Liver (tissue), 9 donors: ENCODE results near the gene DLGAP4. TPM values are rescaled to one million over a fixed set of nuclear protein-coding genes. Genes with fewer than 3 reads are reported as not detected.

Experiments
- DNase-seq: peaks from one replicate; pipeline ENCODE4 v3.0.0-alpha.2; 2017; ENCODE audit warnings: low spot score
- H3K27ac ChIP-seq, 2 donors: one replicate each; pipeline ENCODE4 v1.7.0; 2013; ENCODE audit warnings: inconsistent platforms in 2 of 2, low read length in 2 of 2, control low read depth in 1 of 2, low read depth in 1 of 2, mild to moderate bottlenecking in 1 of 2
- H3K27me3 ChIP-seq, 4 donors: one replicate each; pipeline versions ENCODE4 v1.6.1 to v1.7.0; 2013; ENCODE audit warnings: low read length in 3 of 4, inconsistent platforms in 1 of 4, mild to moderate bottlenecking in 1 of 4, moderate library complexity in 1 of 4; ENCODE audit not compliant: control insufficient read depth in 4 of 4, insufficient read depth in 4 of 4
- H3K36me3 ChIP-seq, 4 donors: one replicate each; pipeline versions ENCODE4 v1.6.1 to v1.7.0; 2013; ENCODE audit warnings: low read length in 3 of 4, mild to moderate bottlenecking in 3 of 4, low read depth in 1 of 4, moderate library complexity in 1 of 4; ENCODE audit not compliant: control insufficient read depth in 4 of 4, insufficient read depth in 3 of 4
- H3K4me1 ChIP-seq, 4 donors: one replicate each; pipeline versions ENCODE4 v1.6.1 to v1.7.0; 2013; ENCODE audit warnings: low read length in 3 of 4, mild to moderate bottlenecking in 3 of 4, moderate library complexity in 1 of 4; ENCODE audit not compliant: control insufficient read depth in 4 of 4, insufficient read depth in 4 of 4
- H3K4me3 ChIP-seq, 3 donors: one replicate each; pipeline versions ENCODE4 v1.6.1 to v1.7.0; 2013; ENCODE audit warnings: low read length in 3 of 3, control low read depth in 1 of 3, low read depth in 1 of 3, mild to moderate bottlenecking in 1 of 3
- H3K9ac ChIP-seq, 2 donors: one replicate each; pipeline ENCODE4 v1.7.0; 2013; ENCODE audit warnings: low read length in 2 of 2, mild to moderate bottlenecking in 2 of 2, moderate library complexity in 2 of 2, control low read depth in 1 of 2, low read depth in 1 of 2
- H3K9me3 ChIP-seq, 4 donors: one replicate each; pipeline versions ENCODE4 v1.6.1 to v1.7.0; 2013; ENCODE audit warnings: low read length in 3 of 4; ENCODE audit not compliant: control insufficient read depth in 4 of 4
- EGR1 ChIP-seq, 2 donors: IDR thresholded peaks; 2 replicates each; pipeline ENCODE4 v1.6.1; 2016 to 2018; ENCODE audit warnings: antibody characterized with exemption in 2 of 2, low read depth in 2 of 2
- GABPA ChIP-seq, 2 donors: IDR thresholded peaks in 1 of 2; conservative IDR thresholded peaks in 1 of 2; 2 replicates each; pipeline ENCODE4 v1.6.1; 2016; ENCODE audit warnings: antibody characterized with exemption in 2 of 2, mild to moderate bottlenecking in 1 of 2, moderate library complexity in 1 of 2
- HNF4A ChIP-seq, 2 donors: conservative IDR thresholded peaks; 2 replicates each; pipeline ENCODE4 v1.6.1; 2016; ENCODE audit warnings: antibody characterized with exemption in 2 of 2, mild to moderate bottlenecking in 2 of 2
- HNF4G ChIP-seq: IDR thresholded peaks from 2 replicates; pipeline ENCODE4 v1.6.1; 2016; ENCODE audit warnings: antibody characterized with exemption
- NR2F2 ChIP-seq: IDR thresholded peaks from 2 replicates; pipeline ENCODE4 v1.6.1; 2016; ENCODE audit warnings: antibody characterized with exemption
- RAD21 ChIP-seq, 2 donors: IDR thresholded peaks; 2 replicates each; pipeline ENCODE4 v1.6.1; 2016; ENCODE audit warnings: antibody characterized with exemption in 2 of 2, mild to moderate bottlenecking in 2 of 2
- SP1 ChIP-seq: IDR thresholded peaks from 2 replicates; pipeline ENCODE4 v1.6.1; 2018; ENCODE audit warnings: antibody characterized with exemption, mild to moderate bottlenecking
- TAF1 ChIP-seq: conservative IDR thresholded peaks from 2 replicates; pipeline ENCODE4 v1.6.1; 2016; ENCODE audit warnings: antibody characterized with exemption, mild to moderate bottlenecking
- WGBS: extraction: QIAGEN DNeasy Blood & Tissue Kit; methylation state at CpG from one replicate; pipeline ENCODE4 v1.1.7; 2013; 5-methylcytosine and 5-hydroxymethylcytosine counted together
- polyA plus RNA-seq, 2 donors: library from polyadenylated mRNA; stranded (reverse) in 1 of 2; unstranded in 1 of 2; fragments of 200-250 nt in 1 of 2; fragments of >200 nt in 1 of 2; fragmentation: Nextera tagmentation in 1 of 2; extraction: Ambion mirVana in 1 of 2; gene quantifications; one replicate each; pipeline versions ENCODE4 v1.2.1 to v1.2.3, GENCODE V29; 2013 to 2015
- total RNA-seq, 2 donors: library from RNA; depleted of rRNA; stranded (reverse); fragments of >200 nt; gene quantifications; one replicate each; pipeline ENCODE4 v1.2.3, GENCODE V29; 2014
- TF ChIP-seq, protein P1 (sequence below): IDR thresholded peaks from 2 replicates; pipeline ENCODE4 v1.6.1; 2016; ENCODE audit warnings: antibody characterized with exemption
- TF ChIP-seq, protein P2 (sequence below): IDR thresholded peaks from 2 replicates; pipeline ENCODE4 v1.6.1; 2016; ENCODE audit warnings: antibody characterized with exemption
- TF ChIP-seq, protein P3 (sequence below): fragments of 150-350 bp; IDR thresholded peaks from 2 replicates; pipeline ENCODE4 v1.5.1; 2017; ENCODE audit warnings: improper control_type of control experiment, low read depth, low read length; ENCODE audit not compliant: missing input control
- TF ChIP-seq, protein P4 (sequence below): IDR thresholded peaks from 2 replicates; pipeline ENCODE4 v1.6.1; 2016; ENCODE audit warnings: antibody characterized with exemption, mild to moderate bottlenecking
- donor health status: healthy.
- donor health status: healthy.
- donor health status: healthy.
- donor health status: healthy.
- donor health status: healthy.

The DLGAP4 gene
- total and polyA plus RNA-seq, 4 donors: 2.9 to 18.7 (median 11.2) TPM

DNA sequence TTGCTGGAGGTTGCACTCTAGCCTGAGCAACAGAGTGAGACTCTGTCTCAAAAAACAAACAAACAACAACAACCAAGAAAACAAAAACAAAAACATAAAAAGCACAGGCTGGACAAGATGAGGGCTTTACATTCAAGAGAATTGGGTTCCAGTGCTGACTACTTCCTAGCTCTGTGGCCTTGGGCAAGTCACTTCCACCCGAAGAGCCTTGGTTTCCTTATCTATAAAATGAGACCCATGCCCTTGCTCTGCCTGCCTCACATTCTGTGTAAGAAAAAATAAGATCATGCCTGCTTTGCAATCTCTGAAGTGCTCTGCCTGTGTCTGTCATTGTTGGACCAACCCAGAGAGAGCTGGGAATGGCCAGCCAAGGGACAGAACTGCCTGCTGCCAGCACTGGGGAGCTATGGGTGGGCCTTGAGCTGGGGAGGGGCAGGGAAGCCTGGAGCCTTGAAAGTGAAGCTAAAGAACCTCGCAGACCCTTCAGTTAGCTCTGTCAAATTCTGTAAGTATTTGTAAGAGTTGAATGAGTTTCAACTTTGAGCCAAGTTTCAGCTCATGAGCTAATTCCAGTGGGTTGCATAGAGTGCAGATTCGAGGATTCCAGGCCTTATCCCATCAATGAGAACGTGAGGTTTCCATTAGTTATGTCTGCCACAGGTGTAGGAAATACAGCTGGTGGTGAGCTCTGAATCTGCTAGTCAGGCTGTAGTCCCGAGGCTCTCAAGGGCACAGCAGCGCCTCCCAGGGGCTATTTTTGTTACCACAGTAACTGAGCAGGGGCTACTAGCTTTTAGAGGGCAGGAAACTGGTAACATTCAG, 93.2 kb downstream of the DLGAP4 start:
- H3K27me3 ChIP-seq: peaks cover 0 to 3% (median 0%) of the 10 kb centered on the region in 4 donors
- WGBS: 35% methylated on average over 6 of the region's 6 CpGs
- TF ChIP-seq, protein P1, sequence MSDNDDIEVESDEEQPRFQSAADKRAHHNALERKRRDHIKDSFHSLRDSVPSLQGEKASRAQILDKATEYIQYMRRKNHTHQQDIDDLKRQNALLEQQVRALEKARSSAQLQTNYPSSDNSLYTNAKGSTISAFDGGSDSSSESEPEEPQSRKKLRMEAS: no peak
- TF ChIP-seq RAD21 (IDR thresholded peaks at IDR 0.05) (peak in 1 of 2 donors; percentile 24), GABPA (IDR thresholded peaks at IDR 0.05 in 1 of 2, conservative IDR thresholded peaks at IDR 0.05 in 1 of 2) (no peak), EGR1 (IDR thresholded peaks at IDR 0.05; ENCODE audit: low read depth in 2 of 2) (no peak), HNF4A (conservative IDR thresholded peaks at IDR 0.05) (no peak), TAF1 (no peak)
- TF ChIP-seq, protein P2, sequence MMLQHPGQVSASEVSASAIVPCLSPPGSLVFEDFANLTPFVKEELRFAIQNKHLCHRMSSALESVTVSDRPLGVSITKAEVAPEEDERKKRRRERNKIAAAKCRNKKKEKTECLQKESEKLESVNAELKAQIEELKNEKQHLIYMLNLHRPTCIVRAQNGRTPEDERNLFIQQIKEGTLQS: no peak
- TF ChIP-seq, protein P3, sequence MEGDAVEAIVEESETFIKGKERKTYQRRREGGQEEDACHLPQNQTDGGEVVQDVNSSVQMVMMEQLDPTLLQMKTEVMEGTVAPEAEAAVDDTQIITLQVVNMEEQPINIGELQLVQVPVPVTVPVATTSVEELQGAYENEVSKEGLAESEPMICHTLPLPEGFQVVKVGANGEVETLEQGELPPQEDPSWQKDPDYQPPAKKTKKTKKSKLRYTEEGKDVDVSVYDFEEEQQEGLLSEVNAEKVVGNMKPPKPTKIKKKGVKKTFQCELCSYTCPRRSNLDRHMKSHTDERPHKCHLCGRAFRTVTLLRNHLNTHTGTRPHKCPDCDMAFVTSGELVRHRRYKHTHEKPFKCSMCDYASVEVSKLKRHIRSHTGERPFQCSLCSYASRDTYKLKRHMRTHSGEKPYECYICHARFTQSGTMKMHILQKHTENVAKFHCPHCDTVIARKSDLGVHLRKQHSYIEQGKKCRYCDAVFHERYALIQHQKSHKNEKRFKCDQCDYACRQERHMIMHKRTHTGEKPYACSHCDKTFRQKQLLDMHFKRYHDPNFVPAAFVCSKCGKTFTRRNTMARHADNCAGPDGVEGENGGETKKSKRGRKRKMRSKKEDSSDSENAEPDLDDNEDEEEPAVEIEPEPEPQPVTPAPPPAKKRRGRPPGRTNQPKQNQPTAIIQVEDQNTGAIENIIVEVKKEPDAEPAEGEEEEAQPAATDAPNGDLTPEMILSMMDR: no peak
- H3K4me1 ChIP-seq: no peaks in the 10 kb centered on the region
- H3K9ac ChIP-seq: no peak overlapping the region
- H3K9me3 ChIP-seq: peaks cover 0 to 3% (median 0%) of the 10 kb centered on the region in 4 donors
- no peaks in the 10 kb centered on the region for H3K36me3 ChIP-seq
- H3K4me3 ChIP-seq: no peak overlapping the region
- H3K27ac ChIP-seq: no peak overlapping the region
- no peak for DNase-seq

DNA sequence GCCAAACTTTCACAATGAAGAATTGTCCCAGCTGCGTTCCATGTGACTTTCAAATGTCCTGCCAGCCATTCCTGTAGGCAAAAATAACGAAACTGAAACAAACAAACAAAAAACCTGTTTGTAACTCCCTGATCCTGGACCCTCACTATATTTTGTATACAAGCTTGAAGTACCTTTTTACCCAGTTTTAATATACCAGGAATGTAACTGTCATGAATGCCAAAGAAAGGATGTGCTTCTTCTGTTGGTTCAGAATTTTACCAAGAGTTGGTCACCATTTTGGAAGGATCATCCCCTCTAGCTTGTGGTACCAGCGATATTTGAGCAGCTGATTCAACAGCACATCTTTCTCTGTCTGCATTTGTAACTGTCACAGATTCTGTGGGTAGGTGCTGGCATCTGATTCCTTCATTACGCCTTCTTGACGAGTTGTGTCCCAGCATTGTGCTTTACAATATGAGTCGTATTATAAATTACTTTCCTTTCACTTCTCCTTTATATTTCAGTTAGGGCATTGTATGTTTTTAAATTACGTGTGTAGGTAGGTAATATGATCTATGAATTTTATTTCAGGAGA, 93.9 kb downstream of the DLGAP4 start:
- H3K27me3 ChIP-seq: peaks cover 0 to 3% (median 0%) of the 10 kb centered on the region in 4 donors
- no peaks in the 10 kb centered on the region for H3K4me1 ChIP-seq

More for the DNA sequence above, 93.9 kb downstream of the DLGAP4 start:
- no peak overlapping the region for H3K27ac ChIP-seq
- H3K9me3 ChIP-seq: peaks cover 0 to 3% (median 0%) of the 10 kb centered on the region in 4 donors
- 67% methylated on average over 7 of the region's 7 CpGs for WGBS
- no peaks in the 10 kb centered on the region for H3K36me3 ChIP-seq
- no peak overlapping the region for H3K4me3 ChIP-seq
- TF ChIP-seq TAF1: no peak
- TF ChIP-seq, protein P4, sequence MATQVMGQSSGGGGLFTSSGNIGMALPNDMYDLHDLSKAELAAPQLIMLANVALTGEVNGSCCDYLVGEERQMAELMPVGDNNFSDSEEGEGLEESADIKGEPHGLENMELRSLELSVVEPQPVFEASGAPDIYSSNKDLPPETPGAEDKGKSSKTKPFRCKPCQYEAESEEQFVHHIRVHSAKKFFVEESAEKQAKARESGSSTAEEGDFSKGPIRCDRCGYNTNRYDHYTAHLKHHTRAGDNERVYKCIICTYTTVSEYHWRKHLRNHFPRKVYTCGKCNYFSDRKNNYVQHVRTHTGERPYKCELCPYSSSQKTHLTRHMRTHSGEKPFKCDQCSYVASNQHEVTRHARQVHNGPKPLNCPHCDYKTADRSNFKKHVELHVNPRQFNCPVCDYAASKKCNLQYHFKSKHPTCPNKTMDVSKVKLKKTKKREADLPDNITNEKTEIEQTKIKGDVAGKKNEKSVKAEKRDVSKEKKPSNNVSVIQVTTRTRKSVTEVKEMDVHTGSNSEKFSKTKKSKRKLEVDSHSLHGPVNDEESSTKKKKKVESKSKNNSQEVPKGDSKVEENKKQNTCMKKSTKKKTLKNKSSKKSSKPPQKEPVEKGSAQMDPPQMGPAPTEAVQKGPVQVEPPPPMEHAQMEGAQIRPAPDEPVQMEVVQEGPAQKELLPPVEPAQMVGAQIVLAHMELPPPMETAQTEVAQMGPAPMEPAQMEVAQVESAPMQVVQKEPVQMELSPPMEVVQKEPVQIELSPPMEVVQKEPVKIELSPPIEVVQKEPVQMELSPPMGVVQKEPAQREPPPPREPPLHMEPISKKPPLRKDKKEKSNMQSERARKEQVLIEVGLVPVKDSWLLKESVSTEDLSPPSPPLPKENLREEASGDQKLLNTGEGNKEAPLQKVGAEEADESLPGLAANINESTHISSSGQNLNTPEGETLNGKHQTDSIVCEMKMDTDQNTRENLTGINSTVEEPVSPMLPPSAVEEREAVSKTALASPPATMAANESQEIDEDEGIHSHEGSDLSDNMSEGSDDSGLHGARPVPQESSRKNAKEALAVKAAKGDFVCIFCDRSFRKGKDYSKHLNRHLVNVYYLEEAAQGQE: no peak
- TF ChIP-seq, protein P1: no peak
- TF ChIP-seq, protein P3: no peak
- TF ChIP-seq SP1: no peak
- no peak for TF ChIP-seq HNF4G
- TF ChIP-seq, protein P2: no peak
- TF ChIP-seq NR2F2: no peak
- no peak for DNase-seq
- no peak overlapping the region for H3K9ac ChIP-seq
